ENCODE data around the gene MUC4. TPM values are rescaled to one million over a fixed set of nuclear protein-coding genes. Genes with fewer than 3 reads are reported as not detected.
A peak's percentile ranks its signal among the peaks of the same experiment; 100 is the strongest.

MUC4 gene
- polyA plus RNA-seq (ENCODE audit: insufficient read length) = 0.53 TPM

GRCh38 chr3:195811756-195812155 lies at the start of gene MUC4:
Gene MUC4, minus strand, starts transcription at chr3:195811929. Its CDS starts 112 bp downstream, at chr3:195811817.
- DNase-seq (ENCODE audit: low read depth) = no peak

DNA sequence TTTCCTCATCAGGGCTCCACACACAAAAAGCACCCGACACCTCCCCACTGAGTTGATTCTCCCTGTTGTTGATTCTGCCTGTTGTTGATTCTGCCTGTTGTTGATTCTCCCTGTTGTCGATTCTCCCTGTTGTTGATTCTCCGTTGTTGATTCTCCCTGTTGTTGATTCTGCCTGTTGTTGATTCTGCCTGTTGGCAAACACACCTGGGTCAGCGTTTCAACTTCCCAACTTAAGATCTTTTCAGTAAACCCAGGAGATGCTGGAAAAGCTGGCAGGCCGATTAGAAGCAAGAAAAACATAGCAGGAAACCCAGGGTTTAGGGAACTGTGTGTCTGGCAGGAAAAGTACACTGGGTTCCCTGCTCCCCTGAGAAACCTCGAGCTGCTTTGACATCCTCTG lies 48.7 kb upstream of the MUC4 start:
- no peak for DNase-seq (ENCODE audit: low read depth)

GRCh38 chr3:195859846-195860411 lies 48.2 kb upstream of the MUC4 start:
- no peak for DNase-seq (ENCODE audit: low read depth)

DNA sequence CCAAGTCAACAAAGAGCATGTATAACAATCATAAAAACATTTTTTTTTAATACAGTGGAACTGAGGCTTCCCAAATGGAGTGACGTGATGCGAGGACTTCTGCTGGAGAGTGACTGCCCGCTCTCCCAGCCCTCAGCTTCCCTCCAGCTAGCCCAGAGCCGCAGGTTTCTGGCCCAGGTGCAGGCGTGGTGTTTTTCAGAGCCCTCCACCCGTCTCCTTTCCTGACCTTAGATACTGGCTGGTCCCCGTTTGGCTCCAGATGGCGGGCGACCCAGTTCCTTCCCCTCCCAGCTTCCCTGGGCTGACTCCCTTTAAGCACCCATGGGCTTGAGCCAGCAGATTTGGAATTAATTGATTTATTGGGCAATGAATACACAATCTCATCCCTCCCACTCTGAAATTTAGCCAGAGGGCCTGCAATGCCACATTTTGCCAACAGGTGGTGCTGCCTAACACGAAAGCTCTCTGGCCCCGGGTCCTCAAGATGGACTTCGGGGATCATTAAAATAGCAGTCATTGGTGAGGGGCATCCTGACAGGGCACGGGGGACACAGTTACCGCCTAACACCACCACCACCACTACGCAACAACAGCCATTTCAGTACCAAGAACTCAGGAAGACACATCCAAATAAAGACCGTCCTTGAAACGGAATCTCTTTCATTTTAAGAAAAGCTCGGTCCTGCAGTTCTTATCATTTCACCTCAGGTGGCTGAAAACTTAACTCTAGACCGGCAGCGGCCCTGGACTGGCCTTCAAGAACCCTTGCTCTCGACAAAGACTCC lies 47.5 kb upstream of the MUC4 start:
- peak; percentile 6 for DNase-seq (ENCODE audit: low read depth)

DNA sequence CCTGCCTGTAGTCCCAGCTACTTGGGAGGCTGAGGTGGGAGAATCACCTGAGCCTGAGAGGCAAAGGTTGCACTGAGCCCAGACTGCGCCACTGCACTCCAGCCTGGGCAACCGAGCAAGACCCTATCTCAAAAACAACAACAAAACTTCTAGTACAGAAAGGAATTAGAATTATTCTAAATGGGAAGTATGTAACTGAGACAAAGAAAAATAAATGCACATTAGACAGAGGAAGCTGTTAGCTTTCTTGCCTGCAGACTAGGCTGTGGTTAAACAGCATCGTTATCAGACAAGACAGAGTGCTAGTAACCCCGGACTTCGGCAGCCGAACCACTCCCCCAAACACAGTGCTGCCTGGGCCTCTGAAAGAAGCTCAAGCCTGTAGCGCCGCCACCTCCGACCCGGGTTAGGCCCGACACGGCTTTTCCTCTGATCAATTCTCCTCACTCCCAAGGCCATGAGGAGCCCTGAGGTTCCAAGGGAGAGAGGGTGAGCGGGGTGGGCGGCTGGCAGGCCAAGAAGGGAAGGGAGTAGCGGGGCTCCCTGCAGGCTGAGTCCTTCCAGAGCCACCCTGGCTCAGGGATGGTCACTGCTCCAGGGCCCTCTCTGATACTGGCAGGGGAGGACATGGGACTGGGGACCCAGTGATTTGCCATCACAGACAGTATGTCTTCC lies 44.8 kb upstream of the MUC4 start:
- no peak for DNase-seq (ENCODE audit: low read depth)

DNA sequence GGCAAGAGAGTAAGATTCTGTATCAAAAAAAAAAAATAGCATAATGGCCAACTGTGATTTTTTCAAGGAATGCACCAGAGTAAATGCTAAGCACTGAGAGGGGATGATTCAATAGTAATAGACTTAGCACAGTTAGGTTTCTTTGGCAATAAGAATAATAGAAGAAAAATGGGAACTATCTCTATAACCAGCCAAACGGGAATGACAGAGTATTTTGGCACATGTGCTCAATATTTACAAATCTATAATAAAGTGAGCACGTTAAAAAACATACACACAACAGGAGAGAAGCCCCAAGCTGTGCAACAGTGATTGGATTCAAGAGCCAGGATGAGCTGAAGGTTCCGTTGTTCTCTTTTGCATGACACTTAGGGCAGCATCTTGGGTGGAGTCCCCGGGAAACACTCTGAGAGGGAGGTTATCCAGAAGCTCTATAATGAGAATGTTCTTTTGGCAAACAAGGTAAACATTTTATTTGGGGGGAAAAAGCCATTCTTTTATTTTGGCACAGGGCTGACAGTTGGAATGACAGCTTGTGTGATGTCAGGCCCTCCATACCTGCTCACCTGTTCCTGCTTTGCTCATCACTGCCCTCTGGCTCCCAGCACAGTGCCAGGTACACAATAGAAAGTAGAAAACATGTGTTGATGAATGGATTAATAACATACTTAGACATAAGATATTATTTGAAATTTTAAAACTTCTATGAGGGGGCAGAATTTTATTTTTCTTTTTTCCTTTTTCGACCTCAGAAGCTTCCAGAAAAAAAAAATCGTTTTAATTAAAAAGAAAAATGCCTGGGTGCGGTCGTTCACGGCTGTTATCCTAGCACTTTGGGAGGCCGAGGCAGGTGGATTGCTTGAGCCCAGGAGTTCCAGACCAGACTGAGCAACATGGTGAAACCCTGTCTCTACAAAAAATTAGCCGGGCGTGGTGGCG lies 44.0 kb upstream of the MUC4 start:
- no peak for DNase-seq (ENCODE audit: low read depth)

DNA sequence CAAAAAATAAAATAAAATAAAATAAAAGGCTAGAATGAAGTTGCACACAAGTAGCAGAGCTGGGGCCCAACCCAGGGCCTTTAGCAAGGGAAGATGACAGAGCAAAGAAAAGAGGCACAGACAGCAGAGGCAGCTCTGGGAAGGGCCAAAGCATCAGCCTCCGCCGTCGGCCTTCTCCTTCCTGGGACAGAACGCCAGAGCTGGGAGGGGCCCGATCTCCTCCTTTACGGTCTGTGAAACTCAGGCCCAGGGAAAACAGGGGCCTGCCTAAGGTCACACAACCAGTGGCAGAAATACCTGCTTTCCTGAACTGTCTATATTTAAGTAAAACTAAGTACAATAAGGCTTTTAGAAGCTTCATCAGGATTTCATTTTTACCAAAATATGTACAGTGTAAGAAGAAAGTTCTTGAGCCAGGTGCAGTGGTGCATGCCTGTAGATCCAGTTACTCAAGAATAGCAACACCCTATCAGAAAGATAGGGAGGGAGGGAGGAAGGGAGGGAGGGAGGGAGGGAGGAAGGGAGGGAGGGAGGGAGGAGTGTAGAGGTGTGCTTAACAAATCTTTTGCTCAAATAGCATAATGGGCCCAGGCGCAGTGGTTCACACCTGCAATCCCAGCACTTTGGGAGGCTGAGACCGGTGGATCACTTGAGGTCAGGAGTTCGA lies 43.0 kb upstream of the MUC4 start:
- no peak for DNase-seq (ENCODE audit: low read depth)

DNA sequence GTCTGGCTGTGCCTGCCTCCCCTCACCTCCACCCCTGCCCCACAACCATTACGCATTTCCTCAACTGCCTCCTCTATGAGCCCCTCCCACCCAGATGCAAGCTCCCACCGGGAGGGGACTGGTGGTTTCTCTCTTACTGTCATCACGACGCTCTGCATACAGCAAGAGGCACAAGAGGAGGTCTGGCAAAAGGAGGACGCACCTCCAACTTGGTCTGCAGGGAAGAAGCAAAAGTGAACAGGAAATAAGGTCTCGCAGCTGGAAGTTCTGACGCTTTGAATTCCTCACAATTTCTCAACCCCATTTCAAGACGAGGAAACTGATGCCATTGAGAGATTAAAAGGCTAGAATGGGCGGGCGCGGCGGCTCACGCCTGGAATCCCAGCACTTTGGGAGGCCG lies 42.3 kb upstream of the MUC4 start:
- DNase-seq (ENCODE audit: low read depth) = no peak

DNA sequence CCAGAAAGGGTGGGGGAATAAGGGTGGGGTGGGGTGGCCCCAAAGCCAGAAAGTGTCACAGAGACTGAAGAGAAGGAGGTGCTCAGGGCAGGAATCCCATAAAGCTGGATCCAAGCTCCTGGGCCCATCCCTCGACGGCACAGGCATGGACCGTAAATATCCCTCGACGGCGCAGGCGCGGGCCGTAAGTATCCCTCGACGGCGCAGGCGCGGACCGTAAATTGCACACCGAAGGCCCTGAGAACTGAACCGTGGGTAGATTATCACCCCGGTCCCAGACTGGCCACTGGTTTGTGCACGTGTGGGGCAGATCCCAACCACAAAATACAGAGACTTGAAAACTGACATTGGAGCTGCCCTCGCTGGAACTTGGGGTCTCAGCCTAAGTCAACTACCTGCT lies 41.3 kb upstream of the MUC4 start:
- DNase-seq (ENCODE audit: low read depth) = no peak

DNA sequence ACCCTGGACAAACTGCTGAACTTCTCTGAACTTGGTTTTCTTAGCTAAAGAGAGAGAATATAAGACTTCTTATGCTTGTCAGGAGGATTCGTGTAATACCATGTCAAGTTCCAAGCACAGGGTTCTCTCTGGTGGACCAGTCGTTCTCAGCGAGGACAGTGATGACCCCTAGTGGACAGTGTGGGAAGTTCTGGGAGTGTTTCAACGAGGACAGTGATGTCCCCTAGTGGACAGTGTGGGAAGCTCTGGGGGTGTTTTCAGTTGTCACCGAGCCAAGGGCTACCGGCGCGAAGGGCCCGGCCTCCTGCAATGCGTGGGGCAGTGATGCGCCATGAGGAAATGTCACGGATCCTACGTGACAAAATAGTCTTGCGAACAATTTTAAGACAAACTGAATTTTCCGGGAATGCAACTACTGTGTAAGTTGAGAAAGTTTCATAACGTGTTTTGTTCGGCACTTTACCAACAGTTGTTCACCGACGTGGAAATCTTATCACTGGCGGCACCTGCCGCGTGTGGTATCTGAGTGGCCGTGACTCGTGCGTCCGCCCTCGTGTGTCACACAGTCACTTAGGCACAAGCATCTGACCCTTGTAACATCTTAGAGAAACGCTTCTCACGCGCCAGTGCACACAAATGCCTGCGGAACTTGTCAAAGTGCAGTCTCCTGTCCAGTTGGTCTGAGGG lies 39.3 kb upstream of the MUC4 start:
- DNase-seq (ENCODE audit: low read depth) = peak; percentile 86

GRCh38 chr3:195849322-195850074 lies 37.8 kb upstream of the MUC4 start:
- DNase-seq (ENCODE audit: low read depth) = no peak

- no peak for DNase-seq (ENCODE audit: low read depth)
Measured at GRCh38 chr3:195847055-195847950, 35.6 kb upstream of the MUC4 start.

- DNase-seq (ENCODE audit: low read depth) = no peak
Measured at GRCh38 chr3:195845483-195845882, 33.8 kb upstream of the MUC4 start.

DNA sequence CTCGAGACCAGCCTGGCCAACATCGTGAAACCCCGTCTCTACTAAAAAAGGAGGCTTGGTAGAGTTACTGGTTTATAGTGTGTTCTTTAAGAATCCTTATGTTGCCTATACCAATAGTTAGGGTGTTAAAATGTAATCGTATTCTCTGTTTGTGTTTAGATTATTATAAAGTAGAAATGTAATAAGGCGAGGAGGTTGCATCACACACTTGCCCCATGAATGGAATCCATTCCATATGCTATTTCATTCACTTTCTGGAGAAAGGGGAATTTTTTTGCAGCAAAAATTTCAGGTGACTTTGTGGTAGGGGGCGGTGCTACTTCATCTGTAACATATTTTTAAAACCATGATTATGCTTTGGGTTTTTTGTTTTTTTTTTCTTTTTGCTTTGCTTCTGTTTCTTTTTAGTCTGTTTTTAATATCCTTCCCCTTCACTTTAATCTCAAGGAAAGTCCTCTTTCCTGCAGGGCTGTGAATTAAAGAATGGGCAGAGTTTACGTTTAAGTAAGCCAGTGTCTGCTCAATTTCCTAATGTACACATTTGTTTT lies 33.0 kb upstream of the MUC4 start:
- no peak for DNase-seq (ENCODE audit: low read depth)

GRCh38 chr3:195839260-195840010 lies 27.7 kb upstream of the MUC4 start:
- DNase-seq (ENCODE audit: low read depth) = no peak

DNA sequence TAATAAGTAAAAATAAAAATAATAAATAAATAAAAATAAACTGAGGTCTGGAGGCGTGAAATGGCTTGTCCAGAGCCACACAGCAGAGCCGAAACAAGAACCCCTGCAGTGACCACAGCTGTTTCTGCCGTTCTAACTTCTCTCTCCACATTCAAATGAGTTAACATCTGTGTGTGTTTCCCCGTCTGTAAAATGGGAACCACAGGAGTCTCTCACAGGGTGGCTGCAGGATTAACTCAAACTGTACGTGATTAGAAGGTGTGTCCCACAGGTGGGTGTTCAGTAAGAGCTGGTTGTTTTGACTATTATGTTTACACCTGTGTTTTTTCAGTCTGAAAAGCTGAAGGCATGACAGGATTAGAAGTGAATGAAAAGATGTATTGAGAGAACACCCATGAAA lies 27.0 kb upstream of the MUC4 start:
- DNase-seq (ENCODE audit: low read depth) = no peak

DNA sequence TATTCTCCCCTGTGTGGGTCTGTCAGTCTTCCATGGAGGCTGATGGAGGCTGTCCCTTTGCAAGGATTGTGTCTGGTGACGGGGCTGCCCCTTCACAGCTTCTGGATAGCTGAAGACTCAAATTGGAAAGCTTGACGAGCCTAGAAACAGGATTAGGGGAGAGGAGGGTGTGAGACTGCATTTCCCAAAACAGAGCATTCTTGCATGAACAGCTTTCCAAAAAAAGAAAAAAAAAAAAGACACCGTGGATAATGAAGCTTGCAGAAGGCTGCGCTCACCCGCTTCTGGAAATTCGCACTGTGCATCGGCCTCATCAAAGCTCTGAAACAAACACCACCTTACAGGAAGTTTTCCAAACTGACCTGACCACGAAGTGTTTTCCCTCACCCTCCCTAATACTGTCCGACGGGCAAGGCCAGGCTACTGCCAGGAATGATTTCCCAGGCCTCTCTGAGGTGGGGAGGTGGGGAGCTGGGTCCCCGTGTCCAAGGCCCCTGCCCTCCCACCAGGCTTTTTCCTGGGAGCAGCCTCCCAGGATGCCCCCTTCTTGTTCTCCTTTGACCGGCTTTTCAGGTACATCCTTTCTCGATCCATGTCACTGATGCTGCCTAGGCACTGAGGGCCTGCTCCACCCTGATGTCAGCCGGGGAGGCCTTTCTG lies 24.9 kb upstream of the MUC4 start:
- DNase-seq (ENCODE audit: low read depth) = no peak
